Smooth muscle cell (in vitro differentiated cells): ENCODE data around the gene YES1. TPM values are rescaled to one million over a fixed set of nuclear protein-coding genes. Genes with fewer than 3 reads are reported as not detected.
"Not testable (repeated sequence)": the region's sequence is repeated elsewhere in the genome, so short reads cannot be mapped to it uniquely, and the experiment has no call there.

Experiments used
- DNase-seq: peaks from one replicate; lab custom pipeline; 2025; ENCODE audit not compliant: unreplicated experiment; lab: John Stamatoyannopoulos, UW
- H2AFZ ChIP-seq: fragments of 200-600 bp; sonication (generic); 2 replicates; pipeline ENCODE4 v1.6.0; 2016; ENCODE audit warnings: antibody characterized with exemption, low read depth, mild to moderate bottlenecking
- H3F3A ChIP-seq: fragments of 200-600 bp; sonication (generic); 2 replicates; pipeline ENCODE4 v1.6.0; 2017; ENCODE audit warnings: antibody characterized with exemption, low read depth
- H3K27ac ChIP-seq: fragments of 200-600 bp; sonication (generic); 2 replicates; pipeline ENCODE4 v1.5.1; 2016; ENCODE audit warnings: low read depth, mild to moderate bottlenecking
- H3K27me3 ChIP-seq: fragments of 200-600 bp; sonication (generic); 2 replicates; pipeline ENCODE4 v1.6.1; 2016; ENCODE audit warnings: low read depth, mild to moderate bottlenecking
- H3K36me3 ChIP-seq: fragments of 200-600 bp; sonication (generic); 2 replicates; pipeline ENCODE4 v1.5.1; 2016; ENCODE audit warnings: low read depth
- H3K4me1 ChIP-seq: fragments of 200-600 bp; sonication (generic); 2 replicates; pipeline ENCODE4 v1.5.1; 2016; ENCODE audit warnings: low read depth
- H3K4me2 ChIP-seq: fragments of 200-600 bp; sonication (generic); 2 replicates; pipeline ENCODE4 v1.6.0; 2016; ENCODE audit warnings: mild to moderate bottlenecking
- H3K4me3 ChIP-seq: fragments of 200-600 bp; sonication (generic); 2 replicates; pipeline ENCODE4 v1.5.1; 2016; ENCODE audit warnings: mild to moderate bottlenecking
- H3K79me2 ChIP-seq: fragments of 200-600 bp; sonication (generic); 2 replicates; pipeline ENCODE4 v1.6.0; 2016; ENCODE audit warnings: low read depth, mild to moderate bottlenecking
- H3K9ac ChIP-seq: fragments of 200-600 bp; sonication (generic); 2 replicates; pipeline ENCODE4 v1.6.0; 2016; ENCODE audit warnings: low read depth
- H3K9me3 ChIP-seq: fragments of 200-600 bp; sonication (generic); replicated peaks from 2 replicates; pipeline ENCODE4 v1.5.1; 2016; ENCODE audit warnings: low read depth
- H4K20me1 ChIP-seq: fragments of 200-600 bp; sonication (generic); 2 replicates; pipeline ENCODE4 v1.6.0; 2016; ENCODE audit warnings: low read depth
- WGBS: methylation state at CpG from one replicate; pipeline ENCODE4 v1.1.7; 2016; ENCODE audit warnings: low lambda C conversion rate; 5-methylcytosine and 5-hydroxymethylcytosine counted together
- polyA plus RNA-seq: library from polyadenylated mRNA; unstranded; fragments of >200 nt; fragmentation: Nextera tagmentation; extraction: Ambion mirVana; gene quantifications from 2 replicates; pipeline ENCODE4 v1.2.1, GENCODE V29; 2016
- total RNA-seq: library from RNA; depleted of rRNA; stranded (reverse); fragments of >200 nt; gene quantifications from 2 replicates; pipeline ENCODE4 v1.2.3, GENCODE V29; 2014
- TF ChIP-seq, protein P1 (sequence below): fragments of 200-600 bp; sonication (generic); IDR thresholded peaks from 2 replicates; pipeline ENCODE4 v1.5.1; 2017; ENCODE audit warnings: borderline replicate concordance, mild to moderate bottlenecking, antibody characterized with exemption; ENCODE audit not compliant: insufficient read depth, poor library complexity, severe bottlenecking

The YES1 gene
- total and polyA plus RNA-seq, 2 experiments from 2014 or later = 22.6 to 179 TPM

GRCh38 chr18:765764-766549, 46.1 kb downstream of the YES1 start:
- no peak for DNase-seq
- TF ChIP-seq, protein P1, sequence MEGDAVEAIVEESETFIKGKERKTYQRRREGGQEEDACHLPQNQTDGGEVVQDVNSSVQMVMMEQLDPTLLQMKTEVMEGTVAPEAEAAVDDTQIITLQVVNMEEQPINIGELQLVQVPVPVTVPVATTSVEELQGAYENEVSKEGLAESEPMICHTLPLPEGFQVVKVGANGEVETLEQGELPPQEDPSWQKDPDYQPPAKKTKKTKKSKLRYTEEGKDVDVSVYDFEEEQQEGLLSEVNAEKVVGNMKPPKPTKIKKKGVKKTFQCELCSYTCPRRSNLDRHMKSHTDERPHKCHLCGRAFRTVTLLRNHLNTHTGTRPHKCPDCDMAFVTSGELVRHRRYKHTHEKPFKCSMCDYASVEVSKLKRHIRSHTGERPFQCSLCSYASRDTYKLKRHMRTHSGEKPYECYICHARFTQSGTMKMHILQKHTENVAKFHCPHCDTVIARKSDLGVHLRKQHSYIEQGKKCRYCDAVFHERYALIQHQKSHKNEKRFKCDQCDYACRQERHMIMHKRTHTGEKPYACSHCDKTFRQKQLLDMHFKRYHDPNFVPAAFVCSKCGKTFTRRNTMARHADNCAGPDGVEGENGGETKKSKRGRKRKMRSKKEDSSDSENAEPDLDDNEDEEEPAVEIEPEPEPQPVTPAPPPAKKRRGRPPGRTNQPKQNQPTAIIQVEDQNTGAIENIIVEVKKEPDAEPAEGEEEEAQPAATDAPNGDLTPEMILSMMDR = no peak
- Histone ChIP-seq H3K4me2 (no peak overlapping the region), H4K20me1 (peaks cover 81% of the 10 kb centered on the region), H3K4me3 (no peak overlapping the region), H3K9me3 (no peaks in the 10 kb centered on the region), H3K9ac (no peak overlapping the region), H3K79me2 (peaks cover 63% of the 10 kb centered on the region), H3K4me1 (no peaks in the 10 kb centered on the region), H3F3A (no peaks in the 10 kb centered on the region), H3K27ac (no peak overlapping the region), H3K36me3 (no peaks in the 10 kb centered on the region), H2AFZ (no peak overlapping the region), H3K27me3 (no peaks in the 10 kb centered on the region)
- 80% methylated on average over 7 of the region's 7 CpGs for WGBS

- Histone ChIP-seq H4K20me1 (peaks cover 73% of the 10 kb centered on the region), H3K79me2 (peaks cover 51% of the 10 kb centered on the region)
- not testable (repeated sequence) for H3K27me3 ChIP-seq, H3K4me3 ChIP-seq, H3K4me1 ChIP-seq, DNase-seq, H2AFZ ChIP-seq, H3K4me2 ChIP-seq, H3K9me3 ChIP-seq, H3K36me3 ChIP-seq, H3K9ac ChIP-seq, H3K27ac ChIP-seq, H3F3A ChIP-seq
- 100% methylated on average over 4 of the region's 4 CpGs for WGBS
These were observed 52.2 kb downstream of the YES1 start for GRCh38 chr18:759864-760263.

GRCh38 chr18:755506-755905, 56.5 kb downstream of the YES1 start:
- H3K9ac ChIP-seq = no peak overlapping the region
- H3K27ac ChIP-seq = no peak overlapping the region
- H3K4me2 ChIP-seq = no peak overlapping the region
- H3K79me2 ChIP-seq = peaks cover 25% of the 10 kb centered on the region
- no peaks in the 10 kb centered on the region for H3K27me3 ChIP-seq
- H2AFZ ChIP-seq = no peak overlapping the region
- no peaks in the 10 kb centered on the region for H3K36me3 ChIP-seq
- 66% methylated on average over 2 of the region's 2 CpGs for whole genome bisulfite sequencing
- H3K4me1 ChIP-seq = no peaks in the 10 kb centered on the region
- TF ChIP-seq, protein P1 = no peak
- H4K20me1 ChIP-seq = peaks cover 38% of the 10 kb centered on the region
- DNase-seq = no peak
- no peak overlapping the region for H3K4me3 ChIP-seq
- H3F3A ChIP-seq = no peaks in the 10 kb centered on the region
- H3K9me3 ChIP-seq = no peaks in the 10 kb centered on the region

DNA sequence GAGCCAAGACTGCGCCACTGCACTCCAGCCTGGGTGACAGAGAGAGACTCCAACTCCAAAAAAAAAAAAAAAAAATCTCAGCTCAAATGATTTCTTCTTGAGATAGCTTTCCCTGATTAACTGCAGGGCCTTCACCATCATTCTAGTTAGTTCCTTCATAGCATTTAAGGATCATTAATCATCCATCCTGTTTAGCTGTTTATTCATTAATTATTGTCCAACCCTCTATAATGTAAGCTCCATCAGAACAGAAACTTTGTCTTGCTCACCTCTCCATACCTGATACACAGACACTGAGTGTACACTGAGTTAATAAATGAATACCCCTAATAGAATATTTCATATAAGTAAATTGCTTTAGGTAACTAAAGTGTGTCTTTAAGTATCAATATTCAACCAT, 57.4 kb downstream of the YES1 start:
- H4K20me1 ChIP-seq = peaks cover 30% of the 10 kb centered on the region
- H3F3A ChIP-seq = no peaks in the 10 kb centered on the region
- H3K9me3 ChIP-seq = no peaks in the 10 kb centered on the region
- no peak overlapping the region for H3K4me3 ChIP-seq
- H3K4me1 ChIP-seq = no peaks in the 10 kb centered on the region
- H3K27ac ChIP-seq = no peak overlapping the region
- H3K9ac ChIP-seq = no peak overlapping the region
- H2AFZ ChIP-seq = no peak overlapping the region
- H3K27me3 ChIP-seq = no peaks in the 10 kb centered on the region
- 92% methylated on average over 1 of the region's 1 CpG for WGBS
- no peaks in the 10 kb centered on the region for H3K36me3 ChIP-seq
- DNase-seq = no peak
- no peak overlapping the region for H3K4me2 ChIP-seq
- peaks cover 19% of the 10 kb centered on the region for H3K79me2 ChIP-seq
- TF ChIP-seq, protein P1 = no peak
